ENCODE results near the gene CPS1. TPM values are rescaled to one million over a fixed set of nuclear protein-coding genes. Genes with fewer than 3 reads are reported as not detected.

The CPS1 gene
- total RNA-seq, 1 donor from 2014 or later = 3.1 TPM

DNA sequence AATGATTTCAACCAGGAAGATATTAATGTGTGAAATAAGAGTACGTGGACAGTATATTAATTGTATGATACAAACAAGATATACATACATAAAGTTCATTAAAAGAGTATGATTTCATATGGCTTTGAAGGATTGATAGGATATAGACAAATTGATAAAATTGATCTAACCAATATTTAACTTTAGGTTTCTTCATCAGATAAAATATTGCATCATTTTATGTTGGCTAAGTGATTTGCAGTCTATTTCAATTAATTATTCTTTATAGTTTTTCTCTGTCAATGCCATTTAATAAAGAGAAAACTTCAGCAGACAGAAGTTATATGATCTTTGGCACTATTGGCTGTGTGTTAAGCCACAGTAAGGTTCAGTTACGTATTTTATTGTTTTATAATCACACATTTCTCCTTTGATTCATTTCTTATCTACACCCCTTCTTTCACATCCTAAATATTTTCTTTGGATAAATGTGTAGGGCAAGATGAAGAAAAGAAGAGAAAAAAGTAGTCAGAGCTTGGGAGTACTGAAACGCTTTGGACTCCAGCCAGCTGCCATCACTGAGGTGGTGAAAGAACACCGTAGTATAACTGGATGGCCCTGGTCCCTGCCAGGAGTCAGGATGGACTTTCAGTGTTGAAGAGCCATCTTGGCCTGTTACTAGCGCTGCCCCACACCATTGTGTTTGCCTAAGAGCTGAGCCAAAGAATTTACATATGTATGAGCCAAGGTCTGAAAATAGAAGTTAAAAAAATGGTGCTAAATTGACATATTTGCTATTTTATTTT is 9.8 kb upstream of the CPS1 start:
- H3K27me3 ChIP-seq = no peaks in the 10 kb centered on the region
- TF ChIP-seq CTCF (IDR thresholded peaks at IDR 0.05) = no peak
- no peak for ATAC-seq
- H3K4me3 ChIP-seq = no peak overlapping the region
- no peak overlapping the region for H3K27ac ChIP-seq
- intact Hi-C loops (cut with DNase I) = no loop called here
- H3K36me3 ChIP-seq = no peaks in the 10 kb centered on the region
- no peak for DNase-seq
- no peaks in the 10 kb centered on the region for H3K9me3 ChIP-seq
- no peaks in the 10 kb centered on the region for H3K4me1 ChIP-seq

- Histone ChIP-seq H3K27ac (no peak overlapping the region), H3K4me1 (no peaks in the 10 kb centered on the region), H3K4me3 (no peak overlapping the region), H3K36me3 (no peaks in the 10 kb centered on the region), H3K27me3 (no peaks in the 10 kb centered on the region), H3K9me3 (no peaks in the 10 kb centered on the region)
- ATAC-seq (no peak), DNase-seq (no peak)
- TF ChIP-seq CTCF (IDR thresholded peaks at IDR 0.05) = no peak
- intact Hi-C loops (cut with DNase I) = no loop called here
Observed at GRCh38 chr2:210548031-210548430, 8.4 kb upstream of the CPS1 start.

DNA sequence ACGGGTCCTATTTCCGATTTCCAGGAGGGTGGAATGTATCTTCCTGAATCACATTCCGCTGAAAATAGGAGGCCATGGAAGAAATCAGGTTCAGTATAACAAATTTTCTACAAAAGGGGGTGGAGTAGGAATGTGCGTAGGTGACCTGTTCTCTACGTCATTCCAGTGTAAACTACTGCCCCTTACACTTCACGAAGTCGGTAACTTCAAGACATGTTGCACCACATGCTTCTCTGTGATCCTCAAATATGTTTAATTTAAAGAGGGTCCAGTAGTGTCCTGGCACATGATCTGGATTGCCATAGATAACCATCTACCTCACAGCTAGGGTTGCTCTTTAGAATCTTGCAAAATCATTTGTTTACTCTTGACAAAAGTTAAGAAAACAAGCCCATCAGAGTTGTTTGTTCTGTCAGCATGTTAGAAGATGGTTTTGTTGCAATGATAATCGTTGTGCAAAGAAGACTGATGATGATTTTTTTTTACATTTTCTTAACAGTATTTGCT is 7.5 kb upstream of the CPS1 start:
- H3K4me1 ChIP-seq = no peaks in the 10 kb centered on the region
- H3K9me3 ChIP-seq = no peaks in the 10 kb centered on the region
- no peaks in the 10 kb centered on the region for H3K27me3 ChIP-seq
- no peaks in the 10 kb centered on the region for H3K36me3 ChIP-seq
- ATAC-seq (no peak), DNase-seq (no peak)
- no peak for TF ChIP-seq CTCF (IDR thresholded peaks at IDR 0.05)
- no peak overlapping the region for H3K27ac ChIP-seq
- intact Hi-C loops (cut with DNase I) = no loop called here
- no peak overlapping the region for H3K4me3 ChIP-seq

DNA sequence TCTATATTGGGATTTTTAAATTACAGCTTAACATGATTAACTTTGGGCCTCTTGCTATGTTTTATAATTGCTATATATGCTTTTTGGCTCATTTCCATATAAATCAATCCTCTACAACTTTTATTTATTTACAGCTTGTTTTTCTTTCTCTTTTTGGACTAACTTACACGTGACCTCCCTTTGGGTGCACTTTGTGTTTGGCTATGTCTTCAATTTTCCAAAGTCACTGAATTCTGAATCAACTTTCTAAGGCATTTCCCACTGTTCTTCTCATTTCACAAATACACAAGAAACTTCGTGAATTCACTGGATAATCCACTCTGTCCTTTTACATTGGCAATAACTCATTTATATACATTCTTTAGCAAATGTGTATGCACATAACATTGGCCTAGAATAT is 5.4 kb upstream of the CPS1 start:
- intact Hi-C loops (cut with DNase I) = no loop called here
- no peaks in the 10 kb centered on the region for H3K36me3 ChIP-seq
- no peak for TF ChIP-seq CTCF (IDR thresholded peaks at IDR 0.05)
- no peak overlapping the region for H3K4me3 ChIP-seq
- no peaks in the 10 kb centered on the region for H3K9me3 ChIP-seq
- DNase-seq (no peak), ATAC-seq (no peak)
- H3K4me1 ChIP-seq = no peaks in the 10 kb centered on the region
- no peaks in the 10 kb centered on the region for H3K27me3 ChIP-seq
- no peak overlapping the region for H3K27ac ChIP-seq

DNA sequence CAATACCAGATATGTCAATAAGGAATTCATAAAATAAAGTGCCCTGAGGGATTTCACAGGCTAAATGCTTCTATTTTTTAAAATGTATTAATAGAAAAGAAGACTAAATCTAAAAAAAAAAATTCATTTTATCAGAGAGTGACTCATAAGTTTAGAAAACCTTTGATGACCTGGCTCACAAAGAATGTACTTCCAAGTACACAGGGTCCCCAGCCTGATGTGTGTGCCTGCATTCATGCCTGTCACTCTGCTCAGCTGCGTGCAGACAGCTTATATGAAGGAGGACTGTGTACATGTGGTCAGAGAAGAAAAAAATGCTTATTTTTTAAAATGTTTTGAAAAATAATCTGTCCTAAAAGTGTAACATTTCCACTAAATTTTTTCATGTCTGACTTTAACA is 3.0 kb upstream of the CPS1 start:
- Histone ChIP-seq H3K4me3 (no peak overlapping the region), H3K27ac (no peak overlapping the region), H3K36me3 (no peaks in the 10 kb centered on the region), H3K27me3 (no peaks in the 10 kb centered on the region), H3K4me1 (no peaks in the 10 kb centered on the region), H3K9me3 (no peaks in the 10 kb centered on the region)
- ATAC-seq = no peak
- no peak for TF ChIP-seq CTCF (IDR thresholded peaks at IDR 0.05)
- no peak for DNase-seq
- intact Hi-C loops (cut with DNase I) = no loop called here

Data from upper lobe of right lung (tissue), 1 donor.